Measurements from ENCODE around the gene TASOR2. TPM values are rescaled to one million over a fixed set of nuclear protein-coding genes. Genes with fewer than 3 reads are reported as not detected.

Gene TASOR2
- total RNA-seq (2021; ENCODE audit: unreplicated experiment) (57.4 TPM), Bru-seq, nascent RNA (percentile 85 among the genes with signal in this experiment), BruChase-seq, experiment 1, labeled RNA remaining after a 2-hour chase (percentile 94 among the genes with signal in this experiment), BruChase-seq, experiment 2, labeled RNA remaining after a 6-hour chase (percentile 93 among the genes with signal in this experiment)
- polyA plus RNA-seq (2012; ENCODE audit: insufficient read length), result 16.1 TPM
- long read RNA-seq, partial matches to known transcripts, result 19 of 30 reads
- long read RNA-seq, other reads (novel, unspliced or antisense), result 11 of 30 reads

GRCh38 chr10:5684318-5684970, at the start of gene TASOR2:
Gene TASOR2, plus strand, starts transcription at chr10:5684838. Its CDS starts 35,805 bp downstream, at chr10:5720643.
- Histone ChIP-seq H3K27ac (ENCODE audit: low read length) (peak within 1 kb of the TSS; percentile 84), H3K9me3 (ENCODE audit: control insufficient read depth, insufficient read depth, low read depth, low read length) (no peaks in the 10 kb centered on the region), H3K36me3 (ENCODE audit: control insufficient read depth, insufficient read depth, low read length) (peaks cover 3% of the 10 kb centered on the region), H3K4me1 (ENCODE audit: control insufficient read depth, insufficient read depth, low read length) (peaks cover 9% of the 10 kb centered on the region), H3K4me3 (ENCODE audit: low read depth in 2 of 2, low read length in 2 of 2) (peak within 1 kb of the TSS; percentile 68 to 69), H3K27me3 (ENCODE audit: control insufficient read depth, insufficient read depth, low read length) (no peaks in the 10 kb centered on the region)
- DNase-seq (ENCODE audit: low read depth, low spot score) (peak; percentile 84), ATAC-seq (peak; percentile 96)
- no TSS peak for BruUV-seq (replicated peaks)
- POLR2A ChIA-PET, result no interaction called here
- intact Hi-C loops (cut with micrococcal nuclease; ENCODE audit: unreplicated experiment) (no loop called here), in situ Hi-C loops (cut with HindIII; ENCODE audit: low pct_unique_long_range_greater_than_20kb, low sequenced_read_pairs) (no loop called here)
- TF ChIP-seq CTCF (IDR thresholded peaks at IDR 0.05) (no peak), POLR2AphosphoS5 (IDR thresholded peaks at IDR 0.05; ENCODE audit: low read depth, low read length) (peak; percentile 77), REST (IDR thresholded peaks at IDR 0.05; ENCODE audit: insufficient read depth in 1 of 2, low read depth in 2 of 2, low read length in 1 of 2) (no peak), TCF7L2 (IDR thresholded peaks at IDR 0.05; ENCODE audit: low read depth, low read length) (no peak), SIN3A (IDR thresholded peaks at IDR 0.05; ENCODE audit: borderline replicate concordance, insufficient read depth, low read depth, low read length) (peak; percentile 52; the same call in 1 of the 2 replicates)
- CTCF ChIA-PET, result no interaction called here

- in situ Hi-C loops (cut with HindIII; ENCODE audit: low pct_unique_long_range_greater_than_20kb, low sequenced_read_pairs), result no loop called here
- TF ChIP-seq REST (IDR thresholded peaks at IDR 0.05; ENCODE audit: insufficient read depth in 1 of 2, low read depth in 2 of 2, low read length in 1 of 2), result no peak
- no peak for TF ChIP-seq POLR2AphosphoS5 (IDR thresholded peaks at IDR 0.05; ENCODE audit: low read depth, low read length)
- no peak for TF ChIP-seq SIN3A (IDR thresholded peaks at IDR 0.05; ENCODE audit: borderline replicate concordance, insufficient read depth, low read depth, low read length)
- no peak for TF ChIP-seq CTCF (IDR thresholded peaks at IDR 0.05)
- TF ChIP-seq TCF7L2 (IDR thresholded peaks at IDR 0.05; ENCODE audit: low read depth, low read length), result no peak
Observed at GRCh38 chr10:5634918-5635317, 49.7 kb upstream of the TASOR2 start.

More at GRCh38 chr10:5634918-5635317, 49.7 kb upstream of the TASOR2 start:
- no TSS peak for BruUV-seq (replicated peaks)
- DNase-seq (ENCODE audit: low read depth, low spot score) (no peak), ATAC-seq (no peak)
- no peaks in the 10 kb centered on the region for H3K4me1 ChIP-seq (ENCODE audit: control insufficient read depth, insufficient read depth, low read length)
- POLR2A ChIA-PET, result no interaction called here
- intact Hi-C loops (cut with micrococcal nuclease; ENCODE audit: unreplicated experiment), result no loop called here
- H3K36me3 ChIP-seq (ENCODE audit: control insufficient read depth, insufficient read depth, low read length), result no peaks in the 10 kb centered on the region
- no peaks in the 10 kb centered on the region for H3K27me3 ChIP-seq (ENCODE audit: control insufficient read depth, insufficient read depth, low read length)
- H3K27ac ChIP-seq (ENCODE audit: low read length), result no peak overlapping the region
- CTCF ChIA-PET, result no interaction called here
- no peaks in the 10 kb centered on the region for H3K9me3 ChIP-seq (ENCODE audit: control insufficient read depth, insufficient read depth, low read depth, low read length)
- H3K4me3 ChIP-seq (ENCODE audit: low read depth in 2 of 2, low read length in 2 of 2), result no peak overlapping the region

Data from Panc1 (cell line).